WTC11 (cell line): ENCODE measurements around the gene VAC14. TPM values are rescaled to one million over a fixed set of nuclear protein-coding genes. Genes with fewer than 3 reads are reported as not detected.

ENCODE experiments used
- ATAC-seq: fragments of 200-7000 bp; cut with Tn5 transposase; 2 replicates; pipeline ENCODE4 v1.10.0; 2021; ENCODE audit warnings: mild to moderate bottlenecking, moderate library complexity
- CTCF ChIA-PET: fragments of 300-600 bp; sonication (Branson Sonifier 250); formaldehyde crosslinking; loops from one replicate; lab custom pipeline; 2021; ENCODE audit warnings: antibody characterized with exemption; lab: Charles Lee
- POLR2A ChIA-PET: fragments of 350-600 bp; sonication (Branson Sonifier 250); formaldehyde crosslinking; loops from one replicate; lab custom pipeline; 2021; ENCODE audit warnings: antibody characterized with exemption; lab: Charles Lee
- DNase-seq: peaks from one replicate; pipeline ENCODE4 v3.0.0; 2021; ENCODE audit warnings: low spot score
- H3K27ac Mint-ChIP-seq: 2 replicates; pipeline ENCODE4 v1.8.0; 2021; ENCODE audit warnings: mixed read lengths
- H3K27me3 Mint-ChIP-seq: 2 replicates; pipeline ENCODE4 v1.8.0; 2021; ENCODE audit warnings: low read depth, mild to moderate bottlenecking, moderate library complexity, mixed read lengths
- H3K36me3 Mint-ChIP-seq: 2 replicates; pipeline ENCODE4 v1.8.0; 2021; ENCODE audit warnings: mixed read lengths
- H3K4me1 Mint-ChIP-seq: 2 replicates; pipeline ENCODE4 v1.8.0; 2022; ENCODE audit warnings: mixed read lengths
- H3K4me3 Mint-ChIP-seq: 2 replicates; pipeline ENCODE4 v1.8.0; 2021; ENCODE audit warnings: mild to moderate bottlenecking, moderate library complexity, mixed read lengths
- H3K9me3 Mint-ChIP-seq: 2 replicates; pipeline ENCODE4 v1.8.0; 2021; ENCODE audit warnings: mixed read lengths
- ELF4 ChIP-seq: sonication (generic); formaldehyde crosslinking; IDR thresholded peaks from 2 replicates; pipeline ENCODE4 v1.8.1; 2022; ENCODE audit warnings: low read depth, mild to moderate bottlenecking, moderate library complexity, missing genetic modification reagents
- FOXK1 ChIP-seq: sonication (generic); formaldehyde crosslinking; IDR thresholded peaks from 2 replicates; pipeline ENCODE4 v1.8.0; 2022; ENCODE audit warnings: mild to moderate bottlenecking, moderate library complexity, missing genetic modification reagents
- GABPB1 ChIP-seq: sonication (generic); formaldehyde crosslinking; IDR thresholded peaks from 2 replicates; pipeline ENCODE4 v1.8.1; 2023; ENCODE audit warnings: mild to moderate bottlenecking, missing genetic modification reagents
- NR2C2 ChIP-seq: sonication (generic); formaldehyde crosslinking; IDR thresholded peaks from 2 replicates; pipeline ENCODE4 v1.8.0; 2022; ENCODE audit warnings: mild to moderate bottlenecking, missing genetic modification reagents
- SMAD3 ChIP-seq: sonication (generic); formaldehyde crosslinking; IDR thresholded peaks from 2 replicates; pipeline ENCODE4 v1.8.0; 2022; ENCODE audit warnings: missing genetic modification reagents, mild to moderate bottlenecking, borderline replicate concordance
- ZNF121 ChIP-seq: sonication (generic); formaldehyde crosslinking; IDR thresholded peaks from 2 replicates; pipeline ENCODE4 v1.8.0; 2023; ENCODE audit warnings: missing genetic modification reagents
- ZNF317 ChIP-seq: sonication (generic); formaldehyde crosslinking; IDR thresholded peaks from 2 replicates; pipeline ENCODE4 v1.8.1; 2023; ENCODE audit warnings: low read depth, mild to moderate bottlenecking, moderate library complexity, missing genetic modification reagents, borderline replicate concordance
- ZNF396 ChIP-seq: fragments of 250-450 bp; sonication (Bioruptor Pico); IDR thresholded peaks from 2 replicates; pipeline ENCODE4 v1.8.0; 2021; ENCODE audit warnings: mild to moderate bottlenecking, moderate library complexity, borderline replicate concordance
- ZNF416 ChIP-seq: fragments of 250-450 bp; sonication (Bioruptor Pico); IDR thresholded peaks from 2 replicates; pipeline ENCODE4 v1.9.0; 2021; ENCODE audit warnings: mild to moderate bottlenecking, inconsistent platforms
- total RNA-seq: library from RNA; stranded (reverse); gene quantifications from 3 replicates; pipeline ENCODE4 v1.2.3, GENCODE V29; 2021
- TF ChIP-seq, protein P1 (sequence below): sonication (generic); formaldehyde crosslinking; IDR thresholded peaks from 2 replicates; pipeline ENCODE4 v1.8.1; 2023; ENCODE audit warnings: mild to moderate bottlenecking, missing genetic modification reagents, borderline replicate concordance
- TF ChIP-seq, protein P2 (sequence below): sonication (generic); formaldehyde crosslinking; IDR thresholded peaks from 2 replicates; pipeline ENCODE4 v1.8.1; 2022; ENCODE audit warnings: missing genetic modification reagents, borderline replicate concordance
- TF ChIP-seq, protein P3 (sequence below): fragments of 250-450 bp; sonication (Bioruptor Pico); IDR thresholded peaks from 2 replicates; pipeline ENCODE4 v1.8.0; 2021; ENCODE audit warnings: mild to moderate bottlenecking
- TF ChIP-seq, protein P4 (sequence below): sonication (generic); formaldehyde crosslinking; IDR thresholded peaks from 2 replicates; pipeline ENCODE4 v1.8.1; 2022; ENCODE audit warnings: mild to moderate bottlenecking, moderate library complexity, missing genetic modification reagents
- TF ChIP-seq, protein P5 (sequence below): sonication (generic); formaldehyde crosslinking; conservative IDR thresholded peaks from 2 replicates; pipeline ENCODE4 v1.8.1; 2023; ENCODE audit warnings: mild to moderate bottlenecking, low read depth, missing genetic modification reagents, moderate library complexity
- TF ChIP-seq, protein P6 (sequence below): sonication (generic); formaldehyde crosslinking; IDR thresholded peaks from 2 replicates; pipeline ENCODE4 v1.8.1; 2022; ENCODE audit warnings: mild to moderate bottlenecking, missing genetic modification reagents, moderate library complexity, borderline replicate concordance

The VAC14 gene
- total RNA-seq, 1 experiment from 2014 or later: 60.1 TPM

DNA sequence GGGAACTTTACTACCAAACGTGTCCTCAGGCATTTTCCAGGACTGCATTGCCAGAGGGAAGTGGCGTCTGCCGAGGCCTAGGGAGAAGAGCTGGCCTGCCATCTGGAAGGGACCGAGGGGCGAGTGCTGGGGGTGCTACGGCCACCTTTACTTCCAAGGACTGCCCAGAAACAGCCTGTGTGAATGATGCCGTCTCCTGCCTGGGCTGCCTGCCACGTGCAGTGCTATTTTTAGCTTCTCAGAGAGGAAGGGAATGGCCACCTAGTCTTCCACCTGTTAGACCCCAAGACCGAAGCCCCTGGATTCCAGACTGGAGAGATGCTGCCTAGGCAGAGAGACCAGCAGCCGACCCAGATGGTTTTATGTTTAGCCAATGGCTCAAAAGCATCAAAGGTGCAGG, 57.2 kb downstream of the VAC14 start:
- CTCF ChIA-PET: interaction anchor here (1.2 to 1.4 kb wide), 2 partner anchors 28 to 62 kb away, joined by 3 read pairs; no protein-coding TSS in a partner anchor
- no peak for ATAC-seq
- Mint-ChIP-seq H3K4me3 (no peak overlapping the region), H3K36me3 (peaks cover 19% of the 10 kb centered on the region), H3K27me3 (no peaks in the 10 kb centered on the region), H3K4me1 (no peaks in the 10 kb centered on the region), H3K9me3 (peaks cover 9% of the 10 kb centered on the region), H3K27ac (no peak overlapping the region)
- no peak for DNase-seq
- TF ChIP-seq GABPB1 (CRISPR knock-in tag) (no peak), ELF4 (CRISPR knock-in tag) (no peak), FOXK1 (no peak), ZNF121 (CRISPR knock-in tag) (no peak), SMAD3 (CRISPR knock-in tag) (no peak), ZNF317 (CRISPR knock-in tag) (no peak), ZNF416 (CRISPR knock-in tag) (no peak), NR2C2 (CRISPR knock-in tag) (no peak), ZNF396 (no peak)
- TF ChIP-seq, protein P1, sequence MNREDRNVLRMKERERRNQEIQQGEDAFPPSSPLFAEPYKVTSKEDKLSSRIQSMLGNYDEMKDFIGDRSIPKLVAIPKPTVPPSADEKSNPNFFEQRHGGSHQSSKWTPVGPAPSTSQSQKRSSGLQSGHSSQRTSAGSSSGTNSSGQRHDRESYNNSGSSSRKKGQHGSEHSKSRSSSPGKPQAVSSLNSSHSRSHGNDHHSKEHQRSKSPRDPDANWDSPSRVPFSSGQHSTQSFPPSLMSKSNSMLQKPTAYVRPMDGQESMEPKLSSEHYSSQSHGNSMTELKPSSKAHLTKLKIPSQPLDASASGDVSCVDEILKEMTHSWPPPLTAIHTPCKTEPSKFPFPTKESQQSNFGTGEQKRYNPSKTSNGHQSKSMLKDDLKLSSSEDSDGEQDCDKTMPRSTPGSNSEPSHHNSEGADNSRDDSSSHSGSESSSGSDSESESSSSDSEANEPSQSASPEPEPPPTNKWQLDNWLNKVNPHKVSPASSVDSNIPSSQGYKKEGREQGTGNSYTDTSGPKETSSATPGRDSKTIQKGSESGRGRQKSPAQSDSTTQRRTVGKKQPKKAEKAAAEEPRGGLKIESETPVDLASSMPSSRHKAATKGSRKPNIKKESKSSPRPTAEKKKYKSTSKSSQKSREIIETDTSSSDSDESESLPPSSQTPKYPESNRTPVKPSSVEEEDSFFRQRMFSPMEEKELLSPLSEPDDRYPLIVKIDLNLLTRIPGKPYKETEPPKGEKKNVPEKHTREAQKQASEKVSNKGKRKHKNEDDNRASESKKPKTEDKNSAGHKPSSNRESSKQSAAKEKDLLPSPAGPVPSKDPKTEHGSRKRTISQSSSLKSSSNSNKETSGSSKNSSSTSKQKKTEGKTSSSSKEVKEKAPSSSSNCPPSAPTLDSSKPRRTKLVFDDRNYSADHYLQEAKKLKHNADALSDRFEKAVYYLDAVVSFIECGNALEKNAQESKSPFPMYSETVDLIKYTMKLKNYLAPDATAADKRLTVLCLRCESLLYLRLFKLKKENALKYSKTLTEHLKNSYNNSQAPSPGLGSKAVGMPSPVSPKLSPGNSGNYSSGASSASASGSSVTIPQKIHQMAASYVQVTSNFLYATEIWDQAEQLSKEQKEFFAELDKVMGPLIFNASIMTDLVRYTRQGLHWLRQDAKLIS (CRISPR knock-in tag): no peak
- TF ChIP-seq, protein P2, sequence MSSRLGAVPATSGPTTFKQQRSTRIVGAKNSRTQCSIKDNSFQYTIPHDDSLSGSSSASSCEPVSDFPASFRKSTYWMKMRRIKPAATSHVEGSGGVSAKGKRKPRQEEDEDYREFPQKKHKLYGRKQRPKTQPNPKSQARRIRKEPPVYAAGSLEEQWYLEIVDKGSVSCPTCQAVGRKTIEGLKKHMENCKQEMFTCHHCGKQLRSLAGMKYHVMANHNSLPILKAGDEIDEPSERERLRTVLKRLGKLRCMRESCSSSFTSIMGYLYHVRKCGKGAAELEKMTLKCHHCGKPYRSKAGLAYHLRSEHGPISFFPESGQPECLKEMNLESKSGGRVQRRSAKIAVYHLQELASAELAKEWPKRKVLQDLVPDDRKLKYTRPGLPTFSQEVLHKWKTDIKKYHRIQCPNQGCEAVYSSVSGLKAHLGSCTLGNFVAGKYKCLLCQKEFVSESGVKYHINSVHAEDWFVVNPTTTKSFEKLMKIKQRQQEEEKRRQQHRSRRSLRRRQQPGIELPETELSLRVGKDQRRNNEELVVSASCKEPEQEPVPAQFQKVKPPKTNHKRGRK (CRISPR knock-in tag): no peak
- TF ChIP-seq, protein P3, sequence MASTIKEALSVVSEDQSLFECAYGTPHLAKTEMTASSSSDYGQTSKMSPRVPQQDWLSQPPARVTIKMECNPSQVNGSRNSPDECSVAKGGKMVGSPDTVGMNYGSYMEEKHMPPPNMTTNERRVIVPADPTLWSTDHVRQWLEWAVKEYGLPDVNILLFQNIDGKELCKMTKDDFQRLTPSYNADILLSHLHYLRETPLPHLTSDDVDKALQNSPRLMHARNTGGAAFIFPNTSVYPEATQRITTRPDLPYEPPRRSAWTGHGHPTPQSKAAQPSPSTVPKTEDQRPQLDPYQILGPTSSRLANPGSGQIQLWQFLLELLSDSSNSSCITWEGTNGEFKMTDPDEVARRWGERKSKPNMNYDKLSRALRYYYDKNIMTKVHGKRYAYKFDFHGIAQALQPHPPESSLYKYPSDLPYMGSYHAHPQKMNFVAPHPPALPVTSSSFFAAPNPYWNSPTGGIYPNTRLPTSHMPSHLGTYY (CRISPR knock-in tag): no peak
- TF ChIP-seq, protein P4, sequence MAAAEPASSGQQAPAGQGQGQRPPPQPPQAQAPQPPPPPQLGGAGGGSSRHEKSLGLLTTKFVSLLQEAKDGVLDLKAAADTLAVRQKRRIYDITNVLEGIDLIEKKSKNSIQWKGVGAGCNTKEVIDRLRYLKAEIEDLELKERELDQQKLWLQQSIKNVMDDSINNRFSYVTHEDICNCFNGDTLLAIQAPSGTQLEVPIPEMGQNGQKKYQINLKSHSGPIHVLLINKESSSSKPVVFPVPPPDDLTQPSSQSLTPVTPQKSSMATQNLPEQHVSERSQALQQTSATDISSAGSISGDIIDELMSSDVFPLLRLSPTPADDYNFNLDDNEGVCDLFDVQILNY (CRISPR knock-in tag): no peak
- TF ChIP-seq, protein P5, sequence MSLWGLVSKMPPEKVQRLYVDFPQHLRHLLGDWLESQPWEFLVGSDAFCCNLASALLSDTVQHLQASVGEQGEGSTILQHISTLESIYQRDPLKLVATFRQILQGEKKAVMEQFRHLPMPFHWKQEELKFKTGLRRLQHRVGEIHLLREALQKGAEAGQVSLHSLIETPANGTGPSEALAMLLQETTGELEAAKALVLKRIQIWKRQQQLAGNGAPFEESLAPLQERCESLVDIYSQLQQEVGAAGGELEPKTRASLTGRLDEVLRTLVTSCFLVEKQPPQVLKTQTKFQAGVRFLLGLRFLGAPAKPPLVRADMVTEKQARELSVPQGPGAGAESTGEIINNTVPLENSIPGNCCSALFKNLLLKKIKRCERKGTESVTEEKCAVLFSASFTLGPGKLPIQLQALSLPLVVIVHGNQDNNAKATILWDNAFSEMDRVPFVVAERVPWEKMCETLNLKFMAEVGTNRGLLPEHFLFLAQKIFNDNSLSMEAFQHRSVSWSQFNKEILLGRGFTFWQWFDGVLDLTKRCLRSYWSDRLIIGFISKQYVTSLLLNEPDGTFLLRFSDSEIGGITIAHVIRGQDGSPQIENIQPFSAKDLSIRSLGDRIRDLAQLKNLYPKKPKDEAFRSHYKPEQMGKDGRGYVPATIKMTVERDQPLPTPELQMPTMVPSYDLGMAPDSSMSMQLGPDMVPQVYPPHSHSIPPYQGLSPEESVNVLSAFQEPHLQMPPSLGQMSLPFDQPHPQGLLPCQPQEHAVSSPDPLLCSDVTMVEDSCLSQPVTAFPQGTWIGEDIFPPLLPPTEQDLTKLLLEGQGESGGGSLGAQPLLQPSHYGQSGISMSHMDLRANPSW (CRISPR knock-in tag): no peak
- TF ChIP-seq, protein P6, sequence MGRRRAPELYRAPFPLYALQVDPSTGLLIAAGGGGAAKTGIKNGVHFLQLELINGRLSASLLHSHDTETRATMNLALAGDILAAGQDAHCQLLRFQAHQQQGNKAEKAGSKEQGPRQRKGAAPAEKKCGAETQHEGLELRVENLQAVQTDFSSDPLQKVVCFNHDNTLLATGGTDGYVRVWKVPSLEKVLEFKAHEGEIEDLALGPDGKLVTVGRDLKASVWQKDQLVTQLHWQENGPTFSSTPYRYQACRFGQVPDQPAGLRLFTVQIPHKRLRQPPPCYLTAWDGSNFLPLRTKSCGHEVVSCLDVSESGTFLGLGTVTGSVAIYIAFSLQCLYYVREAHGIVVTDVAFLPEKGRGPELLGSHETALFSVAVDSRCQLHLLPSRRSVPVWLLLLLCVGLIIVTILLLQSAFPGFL (CRISPR knock-in tag): no peak
- POLR2A ChIA-PET: no interaction called here
